DOHH2 (cell line): ENCODE results near the gene RCAN2.

Source experiments
- EZH2phosphoT487 ChIP-seq: fragments of 200-600 bp; sonication (generic); IDR thresholded peaks from 2 replicates; pipeline ENCODE4 v1.6.1; 2017; ENCODE audit warnings: borderline replicate concordance, mild to moderate bottlenecking, antibody characterized with exemption, low read length, moderate library complexity, mixed read lengths
- TF ChIP-seq, protein P1 (sequence below): fragments of 200-600 bp; sonication (generic); IDR thresholded peaks from one replicate; pipeline ENCODE4 v1.5.1; 2014; ENCODE audit warnings: antibody characterized with exemption, mild to moderate bottlenecking, low read depth, low read length; ENCODE audit not compliant: poor library complexity, severe bottlenecking

DNA sequence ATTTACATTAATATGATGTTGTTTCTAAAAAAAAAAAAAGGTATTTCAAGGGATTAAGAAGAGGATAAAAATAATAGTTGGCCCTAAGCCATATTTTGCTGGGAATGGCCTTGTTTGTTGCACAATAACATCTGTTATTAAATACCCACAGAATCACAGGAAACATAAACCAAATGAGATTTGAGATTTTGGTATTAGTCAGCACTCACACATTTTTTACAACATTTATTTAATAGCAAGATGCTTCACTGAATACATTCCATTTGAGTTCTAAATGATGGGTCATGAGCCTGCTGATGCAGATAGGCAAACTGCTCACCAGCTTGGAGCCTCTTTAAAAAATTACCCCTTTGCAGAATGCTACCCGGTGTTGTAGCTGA lies 227.6 kb downstream of the RCAN2 start:
- TF ChIP-seq, protein P1, sequence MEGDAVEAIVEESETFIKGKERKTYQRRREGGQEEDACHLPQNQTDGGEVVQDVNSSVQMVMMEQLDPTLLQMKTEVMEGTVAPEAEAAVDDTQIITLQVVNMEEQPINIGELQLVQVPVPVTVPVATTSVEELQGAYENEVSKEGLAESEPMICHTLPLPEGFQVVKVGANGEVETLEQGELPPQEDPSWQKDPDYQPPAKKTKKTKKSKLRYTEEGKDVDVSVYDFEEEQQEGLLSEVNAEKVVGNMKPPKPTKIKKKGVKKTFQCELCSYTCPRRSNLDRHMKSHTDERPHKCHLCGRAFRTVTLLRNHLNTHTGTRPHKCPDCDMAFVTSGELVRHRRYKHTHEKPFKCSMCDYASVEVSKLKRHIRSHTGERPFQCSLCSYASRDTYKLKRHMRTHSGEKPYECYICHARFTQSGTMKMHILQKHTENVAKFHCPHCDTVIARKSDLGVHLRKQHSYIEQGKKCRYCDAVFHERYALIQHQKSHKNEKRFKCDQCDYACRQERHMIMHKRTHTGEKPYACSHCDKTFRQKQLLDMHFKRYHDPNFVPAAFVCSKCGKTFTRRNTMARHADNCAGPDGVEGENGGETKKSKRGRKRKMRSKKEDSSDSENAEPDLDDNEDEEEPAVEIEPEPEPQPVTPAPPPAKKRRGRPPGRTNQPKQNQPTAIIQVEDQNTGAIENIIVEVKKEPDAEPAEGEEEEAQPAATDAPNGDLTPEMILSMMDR, result no peak
- TF ChIP-seq EZH2phosphoT487, result no peak
